SJCRH30 (cell line): ENCODE data around the gene GPBAR1. TPM values are rescaled to one million over a fixed set of nuclear protein-coding genes. Genes with fewer than 3 reads are reported as not detected.

Source experiments
- DNase-seq, 2 experiments: peaks; one replicate each; pipeline ENCODE4 v3.0.0-alpha.2; 2015 to 2020
- H3K27ac ChIP-seq: fragments of 250-450 bp; sonication (Bioruptor Pico); 2 replicates; pipeline ENCODE4 v1.5.1; 2020; ENCODE audit warnings: mild to moderate bottlenecking, moderate library complexity
- H3K27me3 ChIP-seq: fragments of 250-450 bp; sonication (Bioruptor Pico); 2 replicates; pipeline ENCODE4 v1.5.1; 2020; ENCODE audit warnings: mild to moderate bottlenecking, moderate library complexity
- H3K36me3 ChIP-seq: fragments of 250-450 bp; sonication (Bioruptor Pico); 2 replicates; pipeline ENCODE4 v1.5.1; 2020; ENCODE audit warnings: mild to moderate bottlenecking, moderate library complexity
- H3K4me1 ChIP-seq: fragments of 250-450 bp; sonication (Bioruptor Pico); 2 replicates; pipeline ENCODE4 v1.5.1; 2020; ENCODE audit warnings: mild to moderate bottlenecking, moderate library complexity
- H3K4me3 ChIP-seq: fragments of 250-450 bp; sonication (Bioruptor Pico); 2 replicates; pipeline ENCODE4 v1.5.1; 2020; ENCODE audit warnings: mild to moderate bottlenecking, moderate library complexity
- H3K9me3 ChIP-seq: fragments of 250-450 bp; sonication (Bioruptor Pico); replicated peaks from 2 replicates; pipeline ENCODE4 v1.5.1; 2020; ENCODE audit warnings: mild to moderate bottlenecking, moderate library complexity
- total RNA-seq: library from RNA; depleted of rRNA; stranded (reverse); fragments of >200 nt; shearing (Covaris generic); gene quantifications from 2 replicates; pipeline ENCODE4 v1.2.3, GENCODE V29; 2014; rRNA removed

The GPBAR1 gene
- 0.24 and 0.25 TPM in 2 replicates for total RNA-seq

GRCh38 chr2:218260742-218261422, at the start of gene GPBAR1:
GPBAR1 (plus strand) TSS chr2:218261015; CDS start chr2:218262725, 1,710 bp downstream.
- Histone ChIP-seq H3K4me1 (peaks cover 18% of the 10 kb centered on the region; the same call in 1 of the 2 replicates), H3K27me3 (no peaks in the 10 kb centered on the region), H3K27ac (peak within 1 kb of the TSS; percentile 30; the same call in 1 of the 2 replicates), H3K4me3 (no peak within 1 kb of the TSS), H3K9me3 (no peaks in the 10 kb centered on the region), H3K36me3 (peaks cover 7% of the 10 kb centered on the region)
- DNase-seq: peak in 1 of 2 experiments; percentile 47

- Histone ChIP-seq H3K27me3 (no peaks in the 10 kb centered on the region), H3K4me3 (no peak overlapping the region), H3K27ac (no peak overlapping the region), H3K9me3 (no peaks in the 10 kb centered on the region; the same call in 1 of the 2 replicates), H3K4me1 (no peaks in the 10 kb centered on the region), H3K36me3 (no peaks in the 10 kb centered on the region)
- DNase-seq: no peak
These were observed 46.7 kb upstream of the GPBAR1 start for GRCh38 chr2:218214116-218214515.

GRCh38 chr2:218216336-218216673, 44.5 kb upstream of the GPBAR1 start:
- DNase-seq: no peak
- Histone ChIP-seq H3K27ac (no peak overlapping the region; the same call in 1 of the 2 replicates), H3K27me3 (no peaks in the 10 kb centered on the region), H3K36me3 (peaks cover 6% of the 10 kb centered on the region; the same call in 1 of the 2 replicates), H3K4me3 (peak overlapping the region; percentile 98), H3K4me1 (no peaks in the 10 kb centered on the region), H3K9me3 (no peaks in the 10 kb centered on the region; the same call in 1 of the 2 replicates)

GRCh38 chr2:218216674-218217359, 44.0 kb upstream of the GPBAR1 start, which contains the start of gene ARPC2:
ARPC2 (plus strand) TSS chr2:218217189; CDS start chr2:218217471, 282 bp downstream.
- peak; percentile 92 to 93 for DNase-seq
- H3K9me3 ChIP-seq: no peaks in the 10 kb centered on the region; the same call in 1 of the 2 replicates
- peak within 1 kb of the TSS; percentile 55 for H3K27ac ChIP-seq
- peak within 1 kb of the TSS; percentile 98 for H3K4me3 ChIP-seq
- peaks cover 9% of the 10 kb centered on the region; the same call in 1 of the 2 replicates for H3K36me3 ChIP-seq
- H3K27me3 ChIP-seq: no peaks in the 10 kb centered on the region
- no peaks in the 10 kb centered on the region for H3K4me1 ChIP-seq

- Histone ChIP-seq H3K9me3 (no peaks in the 10 kb centered on the region; the same call in 1 of the 2 replicates), H3K4me1 (no peaks in the 10 kb centered on the region), H3K36me3 (peaks cover 10% of the 10 kb centered on the region; the same call in 1 of the 2 replicates), H3K27ac (peak overlapping the region; percentile 55), H3K27me3 (no peaks in the 10 kb centered on the region), H3K4me3 (peak overlapping the region; percentile 98)
- peak; percentile 40 to 46 for DNase-seq
These were observed 43.2 kb upstream of the GPBAR1 start for GRCh38 chr2:218217360-218218267.

- Histone ChIP-seq H3K4me1 (no peaks in the 10 kb centered on the region), H3K4me3 (peak overlapping the region; percentile 98), H3K27ac (no peak overlapping the region), H3K9me3 (no peaks in the 10 kb centered on the region), H3K36me3 (peaks cover 10% of the 10 kb centered on the region; the same call in 1 of the 2 replicates), H3K27me3 (no peaks in the 10 kb centered on the region)
- DNase-seq: no peak
These were observed 42.3 kb upstream of the GPBAR1 start for GRCh38 chr2:218218268-218219185.

GRCh38 chr2:218219934-218220333, 40.9 kb upstream of the GPBAR1 start:
- Histone ChIP-seq H3K36me3 (peaks cover 23% of the 10 kb centered on the region), H3K9me3 (no peaks in the 10 kb centered on the region), H3K4me3 (no peak overlapping the region), H3K27me3 (no peaks in the 10 kb centered on the region), H3K27ac (no peak overlapping the region), H3K4me1 (no peaks in the 10 kb centered on the region)
- no peak for DNase-seq

GRCh38 chr2:218221000-218221399, 39.8 kb upstream of the GPBAR1 start:
- peaks cover 32% of the 10 kb centered on the region for H3K36me3 ChIP-seq
- H3K9me3 ChIP-seq: no peaks in the 10 kb centered on the region
- no peak overlapping the region for H3K27ac ChIP-seq
- no peak overlapping the region for H3K4me3 ChIP-seq
- no peaks in the 10 kb centered on the region for H3K4me1 ChIP-seq
- H3K27me3 ChIP-seq: no peaks in the 10 kb centered on the region
- no peak for DNase-seq

GRCh38 chr2:218223046-218223445, 37.8 kb upstream of the GPBAR1 start:
- Histone ChIP-seq H3K4me3 (no peak overlapping the region), H3K27ac (no peak overlapping the region), H3K36me3 (peaks cover 45% of the 10 kb centered on the region), H3K9me3 (no peaks in the 10 kb centered on the region), H3K4me1 (no peaks in the 10 kb centered on the region), H3K27me3 (no peaks in the 10 kb centered on the region)
- no peak for DNase-seq

- Histone ChIP-seq H3K9me3 (no peaks in the 10 kb centered on the region), H3K27ac (no peak overlapping the region), H3K4me3 (no peak overlapping the region), H3K36me3 (peaks cover 54% of the 10 kb centered on the region), H3K4me1 (no peaks in the 10 kb centered on the region; the same call in 1 of the 2 replicates), H3K27me3 (no peaks in the 10 kb centered on the region)
- DNase-seq: no peak
These were observed 36.6 kb upstream of the GPBAR1 start for GRCh38 chr2:218224186-218224585.

GRCh38 chr2:218226903-218227302, 33.9 kb upstream of the GPBAR1 start:
- Histone ChIP-seq H3K36me3 (peaks cover 69% of the 10 kb centered on the region), H3K27ac (no peak overlapping the region), H3K9me3 (no peaks in the 10 kb centered on the region), H3K4me1 (no peaks in the 10 kb centered on the region; the same call in 1 of the 2 replicates), H3K27me3 (no peaks in the 10 kb centered on the region), H3K4me3 (no peak overlapping the region)
- DNase-seq: no peak

- Histone ChIP-seq H3K4me1 (no peaks in the 10 kb centered on the region; the same call in 1 of the 2 replicates), H3K36me3 (peaks cover 77% of the 10 kb centered on the region), H3K4me3 (no peak overlapping the region), H3K27ac (no peak overlapping the region), H3K9me3 (no peaks in the 10 kb centered on the region), H3K27me3 (no peaks in the 10 kb centered on the region)
- DNase-seq: no peak
These were observed 32.3 kb upstream of the GPBAR1 start for GRCh38 chr2:218228366-218229090.

GRCh38 chr2:218229239-218229638, 31.6 kb upstream of the GPBAR1 start:
- Histone ChIP-seq H3K27ac (no peak overlapping the region), H3K36me3 (peaks cover 77% of the 10 kb centered on the region), H3K9me3 (no peaks in the 10 kb centered on the region), H3K4me1 (no peaks in the 10 kb centered on the region; the same call in 1 of the 2 replicates), H3K27me3 (no peaks in the 10 kb centered on the region), H3K4me3 (no peak overlapping the region)
- no peak for DNase-seq
